Posterior cingulate gyrus (tissue), 11 donors: Measurements from ENCODE around the gene KXD1.
A peak's percentile ranks its signal among the peaks of the same experiment; 100 is the strongest.
"Not testable (repeated sequence)": the region's sequence is repeated elsewhere in the genome, so short reads cannot be mapped to it uniquely, and the experiment has no call there.

Experiments
- DNase-seq, 10 donors: peaks; one replicate each; pipeline versions ENCODE4 v3.0.0 to v3.0.0-alpha.2; 2020 to 2021; ENCODE audit warnings: mixed read lengths in 3 of 10
- intact Hi-C: fragments of 100-400 bp; cut with DNase I; formaldehyde crosslinking; loops from one replicate; pipeline ENCODE4 v1.15.1; 2023

The KXD1 gene

GRCh38 chr19:18532168-18532890 is 25.3 kb upstream of the KXD1 start:
- intact Hi-C loops: no loop called here
- DNase-seq: no peak

DNA sequence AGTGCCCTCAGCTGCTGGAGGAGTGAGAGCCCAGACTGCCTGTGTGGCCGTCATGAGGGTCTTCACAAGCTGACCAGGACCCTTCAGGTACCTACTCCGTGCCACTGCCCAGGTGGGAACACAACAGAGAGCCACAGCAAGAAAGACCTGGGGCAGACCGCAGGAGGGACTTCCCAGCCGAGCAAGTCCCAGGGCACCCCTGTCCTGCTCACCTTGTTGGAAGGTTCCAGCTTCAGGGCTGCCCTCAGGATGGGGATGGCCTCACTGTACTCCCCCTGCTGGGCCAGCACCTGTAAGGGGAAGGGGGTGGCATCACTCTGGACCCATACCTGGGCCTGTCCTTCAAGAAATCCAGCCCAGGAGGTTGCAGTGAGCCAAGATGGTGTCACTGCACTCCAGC is 24.6 kb upstream of the KXD1 start:
- intact Hi-C loops: no loop called here

DNA sequence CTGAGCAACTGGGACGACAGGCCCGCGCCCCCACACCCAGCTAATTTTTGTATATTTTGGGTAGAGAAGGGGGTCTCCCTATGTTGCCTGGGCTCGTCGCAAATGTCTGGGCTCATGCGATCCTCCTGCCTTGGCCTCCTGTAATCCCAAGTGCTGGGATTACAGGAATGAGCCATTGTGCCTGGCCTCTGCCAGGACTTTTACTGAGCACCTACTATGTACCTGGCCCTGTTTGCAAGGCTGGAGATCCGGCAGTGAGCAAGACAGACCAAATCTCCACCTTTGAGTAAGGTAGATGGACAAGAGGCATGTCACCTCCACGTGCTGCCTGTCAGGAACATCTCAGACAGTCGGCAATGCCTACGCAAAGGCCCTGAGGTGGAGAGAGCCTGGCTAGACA is 21.2 kb upstream of the KXD1 start:
- intact Hi-C loops: no loop called here
- DNase-seq: no peak

More for the DNA sequence above, 24.6 kb upstream of the KXD1 start:
- DNase-seq: no peak

- DNase-seq: no peak
- intact Hi-C loops: no loop called here
These were observed 20.2 kb upstream of the KXD1 start for GRCh38 chr19:18537431-18537830.

DNA sequence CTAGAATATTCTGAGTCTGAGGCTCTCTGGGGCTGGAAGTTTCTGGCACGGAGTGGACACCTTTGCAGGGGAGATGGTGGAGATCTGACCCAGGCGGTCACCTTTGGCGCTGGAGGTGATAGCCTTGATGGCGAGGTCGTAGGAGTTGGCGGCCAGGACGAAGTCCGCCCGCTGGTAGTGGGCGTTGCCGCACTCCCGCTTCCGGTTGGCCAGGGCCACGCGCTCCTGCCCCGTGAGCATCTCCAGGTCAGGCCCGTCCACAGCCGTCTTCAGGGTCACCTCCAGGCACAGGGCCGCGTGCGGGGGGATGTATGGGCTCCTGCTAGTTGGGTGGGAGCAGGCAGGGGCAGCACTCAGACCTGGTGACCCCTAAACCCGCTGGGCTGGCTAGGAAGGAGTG is 19.6 kb upstream of the KXD1 start:
- no peak for DNase-seq
- intact Hi-C loops: no loop called here

GRCh38 chr19:18539372-18539771 is 18.3 kb upstream of the KXD1 start:
- intact Hi-C loops: no loop called here
- no peak for DNase-seq

DNA sequence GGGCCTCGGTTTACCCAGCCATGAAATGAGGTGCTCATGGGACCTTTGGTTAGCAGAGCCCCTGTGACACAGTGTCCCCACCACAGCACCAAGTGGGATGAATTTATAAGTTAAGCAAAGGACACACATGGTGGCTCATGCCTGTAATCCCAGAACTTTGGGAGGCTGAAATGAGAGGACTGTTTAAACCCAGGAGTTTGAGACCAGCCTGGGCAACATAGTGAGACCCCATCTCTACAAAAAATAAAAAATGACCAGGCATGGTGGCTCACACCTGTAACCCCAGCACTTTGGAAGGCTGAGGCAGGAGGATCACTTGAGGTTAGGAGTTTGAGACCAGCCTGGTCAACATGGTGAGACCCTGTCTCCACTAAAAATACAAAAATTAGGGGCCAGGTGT is 17.5 kb upstream of the KXD1 start:
- intact Hi-C loops, DNase-seq: not testable (repeated sequence)

DNA sequence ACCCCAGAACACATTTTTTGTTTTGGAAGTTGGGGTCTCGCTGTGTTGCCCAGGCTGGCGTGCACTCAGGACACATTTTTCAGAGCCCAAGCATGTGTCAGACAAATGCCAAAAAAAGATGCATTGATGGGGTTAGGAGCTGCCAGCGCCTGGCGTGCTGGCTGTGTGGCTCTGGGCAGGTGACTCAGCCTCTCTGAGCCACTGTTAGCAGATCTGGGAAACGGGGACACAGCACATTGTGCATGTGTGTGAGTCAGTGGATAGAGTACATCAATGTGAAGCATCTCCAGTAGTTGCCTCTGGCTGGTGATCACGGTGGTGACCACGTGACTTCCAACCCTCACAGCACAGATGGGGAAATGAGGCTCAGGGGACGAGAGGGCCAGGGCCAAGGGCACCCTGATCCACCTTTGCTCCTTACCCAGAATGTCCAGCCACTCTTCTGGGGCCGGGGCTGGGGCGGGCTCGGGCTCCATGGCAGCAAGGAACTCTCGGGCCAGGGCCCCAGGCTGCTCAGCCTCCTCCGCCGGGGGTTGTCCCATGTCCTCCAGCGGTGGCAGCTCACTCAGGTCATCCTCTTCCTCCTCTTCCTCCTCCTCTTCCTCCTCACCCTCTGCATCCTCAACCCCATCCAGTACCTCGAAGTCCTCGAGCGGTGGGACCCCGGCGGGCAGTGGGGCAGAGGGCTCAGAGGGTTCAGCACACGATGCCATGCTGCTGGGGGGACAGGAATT is 16.2 kb upstream of the KXD1 start:
- peak in 2 of 10 donors; percentile 24 to 36 for DNase-seq
- intact Hi-C loops: no loop called here

- no peak for DNase-seq
- intact Hi-C loops: loop anchor here (2.0 kb wide), 1 partner anchor 19 kb away; the partner anchor contains the start of gene ELL
These were observed 15.4 kb upstream of the KXD1 start for GRCh38 chr19:18541992-18542940.

DNA sequence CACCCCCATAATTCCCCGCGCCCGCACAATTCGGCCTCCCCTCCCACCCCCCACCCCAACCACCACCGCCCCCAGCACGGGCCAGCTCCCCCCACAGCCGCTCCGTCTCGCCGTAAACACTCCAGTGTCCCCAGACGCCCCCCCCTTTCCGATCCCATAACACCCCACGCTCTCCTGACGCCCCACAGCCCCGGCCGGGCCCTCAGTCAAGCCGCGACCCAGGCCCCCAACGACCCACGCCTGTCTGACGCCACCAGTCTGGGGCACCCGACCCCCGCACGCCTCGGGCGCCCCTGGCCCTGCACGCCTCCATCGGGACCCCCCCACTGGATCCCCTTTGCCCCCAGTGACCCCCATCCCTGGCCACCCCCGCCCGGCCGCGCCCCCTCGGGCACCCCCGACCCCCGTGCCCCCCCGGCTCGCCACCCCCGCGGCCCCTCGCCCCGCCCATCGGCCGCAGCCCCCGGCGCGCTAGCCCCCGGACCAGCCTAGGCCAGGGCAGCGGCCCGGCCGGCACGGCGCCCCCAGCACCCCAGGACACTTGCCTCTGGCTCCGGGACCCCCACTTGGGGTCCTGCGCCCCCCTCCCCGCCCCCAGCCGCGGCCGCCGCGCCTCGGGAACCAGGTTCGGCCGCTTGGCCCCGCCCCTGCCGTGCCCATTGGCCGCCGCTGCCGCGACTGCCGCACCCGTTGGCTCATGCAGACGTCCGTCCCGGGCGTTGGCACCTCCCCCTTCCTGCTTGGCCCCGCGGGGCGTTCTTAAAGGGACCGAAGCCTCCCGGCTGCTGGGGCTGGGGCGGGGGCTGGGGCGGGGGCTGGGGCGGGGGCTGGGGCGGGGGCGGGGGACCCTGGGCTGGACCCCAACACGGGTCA is 14.5 kb upstream of the KXD1 start, which contains the start of gene FKBP8:
Gene FKBP8, minus strand, starts transcription at position 633 of the 873 bp plus-strand sequence. CDS start 1,603 bp downstream, outside the sequence.
- DNase-seq: peak; percentile 92 to 99 (median 96)
- intact Hi-C loops: loop anchor here (2.0 kb wide), 1 partner anchor 20 kb away; the partner anchor contains the start of gene ELL

- DNase-seq: peak in 6 of 10 donors; percentile 23 to 91 (median 52)
- intact Hi-C loops: loop anchor here (2.0 kb wide), 1 partner anchor 21 kb away; the partner anchor contains the start of gene ELL
These were observed 13.7 kb upstream of the KXD1 start for GRCh38 chr19:18543814-18544475.

DNA sequence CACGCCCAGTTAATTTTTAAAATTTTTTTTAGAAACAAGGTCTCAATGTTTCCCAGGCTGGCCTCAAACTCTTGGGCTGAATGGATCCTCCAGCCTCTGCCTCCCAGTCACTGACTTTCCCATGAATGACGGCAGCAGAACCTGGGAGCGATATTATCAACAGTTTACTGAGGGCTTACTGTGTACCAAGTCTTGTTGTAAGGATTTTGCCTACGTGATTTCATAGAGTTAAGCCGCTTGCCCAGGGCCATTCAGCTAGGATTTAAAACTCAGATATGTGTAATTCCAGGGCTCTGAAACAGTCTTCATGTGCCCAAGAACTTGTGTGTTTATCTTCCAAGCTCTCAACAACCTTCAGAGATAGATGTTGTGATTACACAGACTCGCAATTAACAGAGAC is 6.0 kb upstream of the KXD1 start:
- DNase-seq: no peak
- intact Hi-C loops: no loop called here

GRCh38 chr19:18558202-18558555 is 509 bp downstream of the KXD1 start:
- intact Hi-C loops: no loop called here
- DNase-seq: no peak

GRCh38 chr19:18558604-18559003 is 934 bp downstream of the KXD1 start:
- no peak for DNase-seq
- intact Hi-C loops: no loop called here

DNA sequence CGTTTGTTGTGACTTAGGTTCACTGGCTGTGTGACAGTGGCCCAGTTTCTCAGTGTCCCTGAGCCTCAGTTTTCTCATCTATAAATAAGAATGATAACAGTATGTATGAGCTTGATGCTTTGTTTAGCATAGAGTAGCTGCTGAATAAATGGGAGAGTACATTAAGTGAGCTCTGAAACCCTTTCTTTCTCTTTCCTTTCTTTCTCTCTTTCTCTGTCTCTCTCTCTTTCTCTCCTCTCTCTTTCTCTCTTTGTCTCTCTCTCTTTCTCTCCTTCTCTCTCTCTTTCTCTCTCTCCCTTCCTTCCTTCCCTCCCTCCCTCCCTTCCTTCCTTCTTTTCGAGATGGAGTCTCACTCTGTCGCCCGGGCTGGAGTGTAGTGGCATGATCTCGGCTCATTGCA is 2.0 kb downstream of the KXD1 start:
- intact Hi-C loops: no loop called here

DNA sequence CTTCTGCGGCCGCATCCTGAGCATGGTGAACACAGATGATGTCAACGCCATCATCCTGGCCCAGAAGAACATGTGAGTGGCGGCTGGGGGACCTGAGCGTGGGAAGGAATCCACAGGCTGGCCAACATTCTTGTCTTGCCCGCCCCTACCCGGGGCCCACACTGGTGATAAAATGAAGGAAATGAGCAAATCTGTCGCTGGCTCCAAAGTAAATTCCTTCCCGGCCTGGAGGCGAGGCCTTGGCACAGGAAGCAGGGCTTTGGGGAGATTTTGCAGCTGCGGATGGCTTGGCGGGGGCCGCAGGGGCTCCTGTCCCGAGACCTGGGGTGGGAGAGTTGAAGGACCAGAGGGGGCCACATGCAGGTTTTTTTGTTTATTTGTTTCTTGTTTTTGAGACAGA is 4.4 kb downstream of the KXD1 start:
- intact Hi-C loops: no loop called here
- no peak for DNase-seq

More for the DNA sequence above, 2.0 kb downstream of the KXD1 start:
- DNase-seq: no peak

DNA sequence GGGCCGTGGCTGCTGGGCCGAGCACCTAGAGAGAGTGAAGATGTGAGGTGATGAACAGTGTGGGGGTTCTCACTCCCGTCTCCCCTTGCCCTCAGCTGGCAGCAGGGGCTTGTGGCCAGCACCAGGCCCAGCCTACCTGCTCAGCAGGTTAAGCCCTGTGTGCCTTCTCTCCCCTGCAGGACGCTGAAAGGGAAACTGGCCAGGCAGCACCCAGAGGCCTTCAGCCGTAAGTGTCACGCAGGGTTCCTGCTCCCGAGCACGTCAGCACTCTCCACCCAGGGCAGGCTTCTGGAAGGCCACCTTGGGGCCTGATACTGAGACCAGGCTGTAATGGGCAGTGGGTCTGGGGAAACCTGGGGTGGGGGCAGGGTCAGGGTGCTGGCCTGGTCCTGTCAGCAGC is 9.3 kb downstream of the KXD1 start:
- no peak for DNase-seq
- intact Hi-C loops: no loop called here

DNA sequence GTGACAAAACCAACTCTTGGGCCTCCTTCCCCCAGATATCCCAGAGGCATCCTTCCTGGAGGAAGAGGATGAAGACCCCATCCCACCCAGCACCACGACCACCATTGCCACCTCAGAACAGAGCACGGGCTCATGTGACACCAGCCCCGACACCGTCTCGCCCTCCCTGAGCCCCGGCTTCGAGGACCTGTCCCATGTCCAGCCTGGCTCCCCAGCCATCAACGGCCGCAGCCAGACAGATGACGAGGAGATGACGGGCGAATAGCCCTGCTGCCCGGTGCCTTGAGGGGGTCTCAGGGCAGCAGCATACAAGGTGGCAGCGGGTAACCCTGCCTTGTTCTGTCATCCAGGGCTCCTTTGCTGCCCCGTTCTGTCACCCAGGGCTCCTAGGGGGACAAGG is 10.7 kb downstream of the KXD1 start:
- intact Hi-C loops: no loop called here

More for the DNA sequence above, 10.7 kb downstream of the KXD1 start:
- DNase-seq: no peak
